ENCODE results near the gene CTNNBIP1. TPM values are rescaled to one million over a fixed set of nuclear protein-coding genes. Genes with fewer than 3 reads are reported as not detected.

Gene CTNNBIP1
- total and polyA plus RNA-seq, 10 donors = 7.3 to 17.5 (median 12.1) TPM

DNA sequence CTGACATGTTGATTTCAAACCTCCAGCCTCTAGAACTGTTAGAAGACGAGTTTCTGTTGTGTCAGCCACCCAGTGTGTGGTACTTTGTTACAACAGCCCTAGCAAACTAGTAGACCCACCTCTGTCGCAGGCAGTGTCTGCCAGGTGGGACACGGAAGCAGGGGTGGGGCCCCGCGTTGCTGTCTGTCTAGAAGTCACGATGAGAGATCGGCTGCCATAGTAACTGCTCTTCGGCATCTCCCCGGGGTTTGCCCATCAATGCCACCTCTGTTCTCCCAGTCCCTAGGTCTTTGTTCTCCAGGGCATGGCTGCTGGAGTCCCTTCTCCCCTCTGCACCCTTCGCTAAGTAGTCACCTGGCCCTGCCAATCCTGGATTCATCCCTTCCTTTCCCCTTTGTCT is 71.1 kb downstream of the CTNNBIP1 start:
- Histone ChIP-seq H3K36me3 (no peaks in the 10 kb centered on the region), H3K27me3 (replicated peaks in 1 of 7) (peaks cover 0 to 18% (median 0%) of the 10 kb centered on the region in 7 donors), H3K4me1 (peaks cover 0 to 17% (median 7%) of the 10 kb centered on the region in 6 donors), H3K27ac (no peak overlapping the region), H3K4me3 (no peak overlapping the region), H3K9me3 (no peaks in the 10 kb centered on the region)
- no peak for TF ChIP-seq POLR2A (IDR thresholded peaks at IDR 0.05)
- no peak for TF ChIP-seq POLR2AphosphoS5 (IDR thresholded peaks at IDR 0.05)
- TF ChIP-seq, protein P1, sequence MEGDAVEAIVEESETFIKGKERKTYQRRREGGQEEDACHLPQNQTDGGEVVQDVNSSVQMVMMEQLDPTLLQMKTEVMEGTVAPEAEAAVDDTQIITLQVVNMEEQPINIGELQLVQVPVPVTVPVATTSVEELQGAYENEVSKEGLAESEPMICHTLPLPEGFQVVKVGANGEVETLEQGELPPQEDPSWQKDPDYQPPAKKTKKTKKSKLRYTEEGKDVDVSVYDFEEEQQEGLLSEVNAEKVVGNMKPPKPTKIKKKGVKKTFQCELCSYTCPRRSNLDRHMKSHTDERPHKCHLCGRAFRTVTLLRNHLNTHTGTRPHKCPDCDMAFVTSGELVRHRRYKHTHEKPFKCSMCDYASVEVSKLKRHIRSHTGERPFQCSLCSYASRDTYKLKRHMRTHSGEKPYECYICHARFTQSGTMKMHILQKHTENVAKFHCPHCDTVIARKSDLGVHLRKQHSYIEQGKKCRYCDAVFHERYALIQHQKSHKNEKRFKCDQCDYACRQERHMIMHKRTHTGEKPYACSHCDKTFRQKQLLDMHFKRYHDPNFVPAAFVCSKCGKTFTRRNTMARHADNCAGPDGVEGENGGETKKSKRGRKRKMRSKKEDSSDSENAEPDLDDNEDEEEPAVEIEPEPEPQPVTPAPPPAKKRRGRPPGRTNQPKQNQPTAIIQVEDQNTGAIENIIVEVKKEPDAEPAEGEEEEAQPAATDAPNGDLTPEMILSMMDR (IDR thresholded peaks at IDR 0.05 in 8 of 11, conservative IDR thresholded peaks at IDR 0.05 in 3 of 11) = no peak
- WGBS, 5 donors = 85 to 94% (median 93%) methylated on average over 8 to 10 of the region's 10 CpGs
- intact Hi-C loops (cut with DNase I; ENCODE audit: low total_unique reads) = no loop called here
- DNase-seq = peak; percentile 41

DNA sequence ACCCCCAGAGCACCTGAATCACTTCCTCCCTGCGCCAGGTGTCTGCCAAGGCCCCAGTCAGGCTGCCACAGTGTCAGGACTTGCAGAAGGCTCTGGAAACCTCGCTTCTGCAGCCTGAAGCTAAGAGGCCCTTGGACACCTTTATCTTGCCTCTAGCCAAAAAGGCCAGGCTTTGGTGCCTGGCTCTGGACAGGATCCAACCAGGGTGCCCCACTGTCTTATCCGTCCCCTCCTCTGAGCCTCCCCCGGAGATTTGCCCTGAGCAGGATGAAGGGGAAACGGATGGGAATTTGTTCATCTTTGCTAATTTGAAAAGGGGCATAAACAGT is 73.5 kb downstream of the CTNNBIP1 start:
- Histone ChIP-seq H3K4me1 (peaks cover 0 to 23% (median 7%) of the 10 kb centered on the region in 6 donors), H3K27me3 (replicated peaks in 1 of 7) (peaks cover 0 to 10% (median 0%) of the 10 kb centered on the region in 7 donors), H3K9me3 (no peaks in the 10 kb centered on the region), H3K4me3 (no peak overlapping the region), H3K36me3 (no peaks in the 10 kb centered on the region), H3K27ac (no peak overlapping the region)
- intact Hi-C loops (cut with DNase I; ENCODE audit: low total_unique reads) = no loop called here
- WGBS, 5 donors = 74 to 94% (median 87%) methylated on average over 5 of the region's 5 CpGs
- DNase-seq = peak; percentile 35
- TF ChIP-seq POLR2A (IDR thresholded peaks at IDR 0.05) (no peak), POLR2AphosphoS5 (IDR thresholded peaks at IDR 0.05) (no peak)
- TF ChIP-seq, protein P1 (IDR thresholded peaks at IDR 0.05 in 8 of 11, conservative IDR thresholded peaks at IDR 0.05 in 3 of 11) = no peak

DNA sequence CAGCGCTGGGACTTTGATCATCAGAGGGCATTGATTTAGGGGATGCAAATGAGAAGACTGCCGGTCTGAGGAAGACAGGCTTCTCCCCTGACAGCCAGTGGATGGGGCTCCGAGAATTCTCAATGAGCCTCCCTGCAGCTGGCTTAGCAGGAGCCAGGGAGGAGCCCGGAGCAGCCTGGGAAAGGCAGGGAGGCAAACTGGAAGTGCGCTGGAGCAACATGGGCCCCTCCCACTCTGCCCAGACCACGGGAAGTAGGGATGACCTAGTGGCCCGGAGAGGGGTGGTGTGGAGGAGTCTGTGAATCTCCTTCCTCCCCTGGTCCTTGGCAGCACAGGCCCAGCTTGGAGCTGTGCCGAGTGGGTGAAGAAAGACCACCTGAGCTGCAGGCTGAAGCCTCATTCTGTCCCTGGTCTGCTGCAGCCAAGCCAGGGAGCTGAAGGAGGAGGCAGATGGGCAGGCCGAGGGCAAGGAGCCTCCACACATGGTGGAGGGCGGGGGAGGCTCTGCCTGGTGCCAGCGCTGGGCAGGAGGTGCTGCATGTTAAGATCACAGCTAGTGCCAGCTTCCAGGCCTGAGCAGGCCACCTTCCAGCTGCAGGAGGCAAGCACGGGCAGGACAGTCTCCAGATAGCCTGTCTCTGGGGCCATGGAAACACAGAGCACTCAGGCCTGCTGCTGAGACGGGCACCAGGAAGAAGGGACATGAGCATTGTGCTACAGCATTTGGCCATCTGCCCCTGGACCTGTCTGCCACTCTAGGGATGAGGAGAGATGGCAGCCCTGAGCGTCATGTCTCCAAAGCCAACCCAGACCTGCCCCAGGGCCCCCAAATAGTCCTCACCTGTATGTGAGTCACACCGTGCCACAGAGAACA is 74.1 kb downstream of the CTNNBIP1 start:
- WGBS, 5 donors = 59 to 71% (median 65%) methylated on average over 10 to 15 of the region's 15 CpGs
- Histone ChIP-seq H3K36me3 (no peaks in the 10 kb centered on the region), H3K4me1 (peaks cover 0 to 23% (median 7%) of the 10 kb centered on the region in 6 donors), H3K4me3 (peak overlapping the region in 1 of 8 donors; percentile 18), H3K27me3 (replicated peaks in 1 of 7) (peaks cover 0 to 5% (median 0%) of the 10 kb centered on the region in 7 donors), H3K9me3 (no peaks in the 10 kb centered on the region), H3K27ac (peak overlapping the region in 3 of 8 donors; percentile 28 to 43 (median 37))
- DNase-seq = no peak
- TF ChIP-seq POLR2A (IDR thresholded peaks at IDR 0.05) = no peak
- intact Hi-C loops (cut with DNase I; ENCODE audit: low total_unique reads) = no loop called here

DNA sequence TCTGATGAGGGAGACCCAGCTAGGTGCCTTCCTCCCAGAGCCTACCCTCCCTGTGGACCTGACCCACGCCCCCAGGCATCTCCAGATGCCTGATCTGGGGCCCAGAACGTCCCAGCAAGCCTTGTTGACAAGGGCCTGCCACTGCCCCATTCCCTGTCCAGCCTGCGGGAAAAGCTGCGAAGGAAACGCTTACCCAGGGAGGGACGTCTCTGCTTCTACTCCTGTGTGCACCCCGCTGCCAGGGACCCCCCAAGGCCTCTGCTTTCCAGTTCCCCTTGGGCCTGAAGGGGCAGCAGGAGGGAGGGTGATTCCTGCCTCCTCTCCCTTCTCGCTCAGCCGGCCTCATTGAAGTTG is 74.7 kb downstream of the CTNNBIP1 start:
- Histone ChIP-seq H3K9me3 (no peaks in the 10 kb centered on the region), H3K36me3 (no peaks in the 10 kb centered on the region), H3K27me3 (replicated peaks in 1 of 7) (peaks cover 0 to 5% (median 0%) of the 10 kb centered on the region in 7 donors), H3K27ac (peak overlapping the region in 3 of 8 donors; percentile 28 to 43 (median 37)), H3K4me1 (peaks cover 0 to 23% (median 7%) of the 10 kb centered on the region in 6 donors), H3K4me3 (peak overlapping the region in 1 of 8 donors; percentile 18)
- intact Hi-C loops (cut with DNase I; ENCODE audit: low total_unique reads) = no loop called here
- WGBS, 5 donors = 59 to 75% (median 74%) methylated on average over 8 to 9 of the region's 9 CpGs
- TF ChIP-seq POLR2A (IDR thresholded peaks at IDR 0.05) (no peak), POLR2AphosphoS5 (IDR thresholded peaks at IDR 0.05) (no peak)
- TF ChIP-seq, protein P1 (IDR thresholded peaks at IDR 0.05 in 8 of 11, conservative IDR thresholded peaks at IDR 0.05 in 3 of 11) = no peak
- no peak for DNase-seq

All from spleen (tissue), 11 donors.